Astrocyte (in vitro differentiated cells and primary cell): Measurements from ENCODE around the gene ADAT1.

Experiments
- CTCF ChIP-seq: IDR thresholded peaks from 2 replicates; pipeline ENCODE4 v1.5.1; 2011; ENCODE audit warnings: low read depth, mild to moderate bottlenecking, inconsistent platforms, low read length, moderate library complexity; ENCODE audit not compliant: insufficient read depth
- EZH2 ChIP-seq: IDR thresholded peaks from 2 replicates; pipeline ENCODE4 v1.6.1; 2012; ENCODE audit warnings: mild to moderate bottlenecking, low read length, inconsistent platforms; ENCODE audit not compliant: insufficient read depth

- TF ChIP-seq CTCF (no peak), EZH2 (no peak)
Measured at GRCh38 chr16:75632857-75633256, 9.8 kb upstream of the ADAT1 start.
